Sigmoid colon (tissue), 4 donors: ENCODE data around the gene UBLCP1.
"Not testable (repeated sequence)": the region's sequence is repeated elsewhere in the genome, so short reads cannot be mapped to it uniquely, and the experiment has no call there.

Source experiments
- CTCF ChIP-seq, 4 experiments: fragments of 450-650 bp in 3 of 4; fragments of 200-600 bp in 1 of 4; IDR thresholded peaks; one replicate each; pipeline ENCODE4 v1.5.1; 2016 to 2019; ENCODE audit warnings: antibody characterized with exemption in 4 of 4, mild to moderate bottlenecking in 3 of 4, moderate library complexity in 2 of 4
- POLR2AphosphoS5 ChIP-seq, 4 donors: sonication (generic); formaldehyde crosslinking; IDR thresholded peaks; one replicate each; pipeline ENCODE4 v1.6.1; 2017; ENCODE audit warnings: antibody characterized with exemption in 4 of 4

DNA sequence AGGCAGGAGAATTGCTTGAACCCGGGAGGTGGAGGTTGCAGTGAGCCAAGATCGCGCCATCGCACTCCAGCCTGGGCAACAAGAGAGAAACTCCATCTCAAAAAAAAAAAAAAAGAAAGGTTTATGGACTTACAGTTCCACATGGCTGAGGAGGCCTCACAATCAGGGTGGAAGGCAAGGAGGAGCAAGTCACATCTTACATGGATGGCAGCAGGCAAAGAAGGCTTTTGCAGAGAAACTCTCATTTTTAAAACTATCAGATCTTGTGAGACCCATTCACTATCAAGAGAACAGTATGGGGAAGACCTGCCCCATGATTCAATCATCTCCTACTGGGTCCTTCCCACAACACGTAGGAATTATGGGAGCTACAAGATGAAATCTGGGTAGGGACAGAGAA is 34.2 kb downstream of the UBLCP1 start:
- not testable (repeated sequence) for TF ChIP-seq CTCF, POLR2AphosphoS5 (IDR thresholded peaks at IDR 0.05)
